ENCODE results near the gene IL17RE.
"Not testable (repeated sequence)": the region's sequence is repeated elsewhere in the genome, so short reads cannot be mapped to it uniquely, and the experiment has no call there.

DNA sequence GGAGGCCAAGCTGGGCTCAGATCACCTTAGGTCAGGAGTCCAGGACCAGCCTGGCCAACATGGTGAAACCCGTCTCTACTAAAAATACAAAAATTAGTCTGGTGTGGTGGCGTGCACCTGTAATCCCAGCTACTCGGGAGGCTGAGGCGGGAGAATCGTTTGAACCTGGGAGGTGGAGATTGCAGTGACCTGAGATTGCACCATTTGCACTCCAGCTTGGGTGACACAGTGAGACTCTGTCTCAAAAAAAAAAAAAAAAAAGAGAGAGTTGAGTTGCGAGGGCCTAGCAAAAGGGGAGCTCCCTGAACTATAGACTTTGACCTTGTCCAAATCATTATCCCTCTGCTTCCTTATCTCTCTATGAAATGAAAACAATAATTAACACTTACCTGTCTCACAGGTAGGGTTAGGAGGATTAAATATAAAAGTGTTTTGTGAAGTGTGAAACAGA is 1.7 kb upstream of the IL17RE start:
- TF ChIP-seq, protein P1, sequence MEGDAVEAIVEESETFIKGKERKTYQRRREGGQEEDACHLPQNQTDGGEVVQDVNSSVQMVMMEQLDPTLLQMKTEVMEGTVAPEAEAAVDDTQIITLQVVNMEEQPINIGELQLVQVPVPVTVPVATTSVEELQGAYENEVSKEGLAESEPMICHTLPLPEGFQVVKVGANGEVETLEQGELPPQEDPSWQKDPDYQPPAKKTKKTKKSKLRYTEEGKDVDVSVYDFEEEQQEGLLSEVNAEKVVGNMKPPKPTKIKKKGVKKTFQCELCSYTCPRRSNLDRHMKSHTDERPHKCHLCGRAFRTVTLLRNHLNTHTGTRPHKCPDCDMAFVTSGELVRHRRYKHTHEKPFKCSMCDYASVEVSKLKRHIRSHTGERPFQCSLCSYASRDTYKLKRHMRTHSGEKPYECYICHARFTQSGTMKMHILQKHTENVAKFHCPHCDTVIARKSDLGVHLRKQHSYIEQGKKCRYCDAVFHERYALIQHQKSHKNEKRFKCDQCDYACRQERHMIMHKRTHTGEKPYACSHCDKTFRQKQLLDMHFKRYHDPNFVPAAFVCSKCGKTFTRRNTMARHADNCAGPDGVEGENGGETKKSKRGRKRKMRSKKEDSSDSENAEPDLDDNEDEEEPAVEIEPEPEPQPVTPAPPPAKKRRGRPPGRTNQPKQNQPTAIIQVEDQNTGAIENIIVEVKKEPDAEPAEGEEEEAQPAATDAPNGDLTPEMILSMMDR (IDR thresholded peaks at IDR 0.05), result not testable (repeated sequence)
- TF ChIP-seq POLR2A (IDR thresholded peaks at IDR 0.05), result not testable (repeated sequence)

Measured in lower leg skin (tissue), 3 donors.